Hepatocyte (in vitro differentiated cells): ENCODE results near the gene NLRC3. TPM values are rescaled to one million over a fixed set of nuclear protein-coding genes. Genes with fewer than 3 reads are reported as not detected.
A peak's percentile ranks its signal among the peaks of the same experiment; 100 is the strongest.

Experiments
- DNase-seq: peaks from one replicate; pipeline ENCODE4 v3.0.0-alpha.2; 2016; ENCODE audit warnings: low spot score
- H2AFZ ChIP-seq: fragments of 200-600 bp; sonication (generic); 2 replicates; pipeline ENCODE4 v1.6.0; 2016; ENCODE audit warnings: antibody characterized with exemption, mild to moderate bottlenecking
- H3K27ac ChIP-seq: fragments of 200-600 bp; sonication (generic); 2 replicates; pipeline ENCODE4 v1.5.1; 2016; ENCODE audit warnings: mild to moderate bottlenecking
- H3K27me3 ChIP-seq: fragments of 200-600 bp; sonication (generic); 2 replicates; pipeline ENCODE4 v1.6.1; 2016
- H3K36me3 ChIP-seq: fragments of 200-600 bp; sonication (generic); replicated peaks from 2 replicates; pipeline ENCODE4 v1.5.1; 2016; ENCODE audit warnings: low read depth; ENCODE audit not compliant: insufficient read depth
- H3K4me1 ChIP-seq: fragments of 200-600 bp; sonication (generic); 2 replicates; pipeline ENCODE4 v1.5.1; 2016; ENCODE audit warnings: mild to moderate bottlenecking, moderate library complexity; ENCODE audit not compliant: insufficient read depth
- H3K4me2 ChIP-seq: fragments of 200-600 bp; sonication (generic); 2 replicates; pipeline ENCODE4 v1.6.0; 2016
- H3K4me3 ChIP-seq: fragments of 200-600 bp; sonication (generic); 2 replicates; pipeline ENCODE4 v1.5.1; 2016; ENCODE audit warnings: mild to moderate bottlenecking
- H3K79me2 ChIP-seq: fragments of 200-600 bp; sonication (generic); 2 replicates; pipeline ENCODE4 v1.6.0; 2017; ENCODE audit warnings: mild to moderate bottlenecking
- H3K9me2 ChIP-seq: fragments of 200-600 bp; sonication (generic); replicated peaks from 2 replicates; pipeline ENCODE4 v1.6.0; 2017; ENCODE audit warnings: mild to moderate bottlenecking; ENCODE audit not compliant: insufficient read depth
- H3K9me3 ChIP-seq: fragments of 200-600 bp; sonication (generic); 2 replicates; pipeline ENCODE4 v1.5.1; 2016; ENCODE audit warnings: low read depth, mild to moderate bottlenecking
- H4K20me1 ChIP-seq: fragments of 200-600 bp; sonication (generic); 2 replicates; pipeline ENCODE4 v1.6.0; 2016; ENCODE audit warnings: mild to moderate bottlenecking; ENCODE audit not compliant: insufficient read depth, poor library complexity, severe bottlenecking
- EZH2 ChIP-seq: fragments of 200-600 bp; sonication (generic); IDR thresholded peaks from 2 replicates; pipeline ENCODE4 v1.6.1; 2016; ENCODE audit warnings: antibody characterized with exemption, mild to moderate bottlenecking, borderline replicate concordance
- EZH2phosphoT487 ChIP-seq: fragments of 200-600 bp; sonication (generic); IDR thresholded peaks from one replicate; pipeline ENCODE4 v1.6.1; 2018; ENCODE audit warnings: antibody characterized with exemption, mild to moderate bottlenecking, low read depth, moderate library complexity; ENCODE audit not compliant: unreplicated experiment, severe bottlenecking
- WGBS: methylation state at CpG from one replicate; pipeline ENCODE4 v1.1.6; 2016; ENCODE audit warnings: low lambda C conversion rate; ENCODE audit errors: missing lambda C conversion rate; 5-methylcytosine and 5-hydroxymethylcytosine counted together
- polyA plus RNA-seq: library from polyadenylated mRNA; unstranded; fragments of >200 nt; fragmentation: Nextera tagmentation; extraction: Ambion mirVana; gene quantifications from 2 replicates; pipeline ENCODE4 v1.2.1, GENCODE V29; 2016
- total RNA-seq: library from RNA; depleted of rRNA; stranded (reverse); fragments of >200 nt; gene quantifications from 2 replicates; pipeline ENCODE4 v1.2.3, GENCODE V29; 2014
- TF ChIP-seq, protein P1 (sequence below): fragments of 200-600 bp; sonication (generic); IDR thresholded peaks from 2 replicates; pipeline ENCODE4 v1.5.1; 2016; ENCODE audit warnings: antibody characterized with exemption, mild to moderate bottlenecking; ENCODE audit not compliant: poor library complexity

Gene NLRC3
- total and polyA plus RNA-seq, 2 experiments from 2014 or later, result 0.10 to 0.15 TPM

DNA sequence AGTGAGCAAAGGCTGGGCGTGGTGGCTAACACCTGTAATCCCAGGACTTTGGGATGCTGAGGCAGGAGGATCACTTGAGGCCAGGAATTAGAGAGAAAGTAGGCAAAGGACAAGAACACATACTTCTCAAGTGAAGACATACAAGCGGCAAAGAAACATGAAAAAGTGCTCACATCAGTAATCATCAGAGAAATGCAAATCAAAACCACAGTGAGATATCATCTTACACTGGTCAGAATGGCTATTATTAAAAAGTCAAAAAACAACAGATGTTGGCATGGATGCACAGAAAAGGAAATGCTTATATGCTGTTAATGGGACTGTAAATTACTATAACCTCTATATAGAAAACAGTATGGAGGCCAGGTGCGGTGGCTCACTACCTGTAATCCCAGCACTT is 46.4 kb upstream of the NLRC3 start:
- Histone ChIP-seq H3K27ac (no peak overlapping the region), H3K4me3 (no peak overlapping the region), H3K79me2 (peaks cover 68% of the 10 kb centered on the region), H3K4me1 (no peaks in the 10 kb centered on the region), H3K36me3 (no peaks in the 10 kb centered on the region), H3K9me3 (no peaks in the 10 kb centered on the region), H4K20me1 (peaks cover 2% of the 10 kb centered on the region), H2AFZ (no peak overlapping the region), H3K27me3 (no peaks in the 10 kb centered on the region), H3K9me2 (no peaks in the 10 kb centered on the region), H3K4me2 (no peak overlapping the region)
- 90% methylated on average over 3 of the region's 3 CpGs for WGBS
- no peak for DNase-seq
- TF ChIP-seq EZH2, result no peak
- TF ChIP-seq, protein P1, sequence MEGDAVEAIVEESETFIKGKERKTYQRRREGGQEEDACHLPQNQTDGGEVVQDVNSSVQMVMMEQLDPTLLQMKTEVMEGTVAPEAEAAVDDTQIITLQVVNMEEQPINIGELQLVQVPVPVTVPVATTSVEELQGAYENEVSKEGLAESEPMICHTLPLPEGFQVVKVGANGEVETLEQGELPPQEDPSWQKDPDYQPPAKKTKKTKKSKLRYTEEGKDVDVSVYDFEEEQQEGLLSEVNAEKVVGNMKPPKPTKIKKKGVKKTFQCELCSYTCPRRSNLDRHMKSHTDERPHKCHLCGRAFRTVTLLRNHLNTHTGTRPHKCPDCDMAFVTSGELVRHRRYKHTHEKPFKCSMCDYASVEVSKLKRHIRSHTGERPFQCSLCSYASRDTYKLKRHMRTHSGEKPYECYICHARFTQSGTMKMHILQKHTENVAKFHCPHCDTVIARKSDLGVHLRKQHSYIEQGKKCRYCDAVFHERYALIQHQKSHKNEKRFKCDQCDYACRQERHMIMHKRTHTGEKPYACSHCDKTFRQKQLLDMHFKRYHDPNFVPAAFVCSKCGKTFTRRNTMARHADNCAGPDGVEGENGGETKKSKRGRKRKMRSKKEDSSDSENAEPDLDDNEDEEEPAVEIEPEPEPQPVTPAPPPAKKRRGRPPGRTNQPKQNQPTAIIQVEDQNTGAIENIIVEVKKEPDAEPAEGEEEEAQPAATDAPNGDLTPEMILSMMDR, result no peak
- no peak for TF ChIP-seq EZH2phosphoT487

DNA sequence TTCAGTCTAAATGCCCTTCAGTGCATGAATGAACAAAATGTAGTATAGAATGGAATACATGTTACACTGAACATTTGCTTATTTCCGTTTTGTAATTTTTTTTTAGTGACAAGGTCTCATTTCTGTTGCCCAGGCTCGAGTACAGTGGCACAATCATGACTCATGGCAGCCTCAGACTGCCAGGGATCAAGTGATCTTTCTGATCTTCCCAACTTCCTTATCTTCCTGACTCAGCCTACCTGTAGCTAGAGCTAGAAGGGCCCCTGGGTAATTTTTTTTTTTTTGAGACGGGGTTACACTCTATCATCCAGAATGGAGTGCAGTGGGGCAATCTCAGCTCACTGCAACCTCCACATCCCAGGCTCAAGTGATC is 41.6 kb upstream of the NLRC3 start:
- no peaks in the 10 kb centered on the region for H3K36me3 ChIP-seq
- no peaks in the 10 kb centered on the region for H3K9me3 ChIP-seq
- peaks cover 2% of the 10 kb centered on the region for H4K20me1 ChIP-seq
- TF ChIP-seq EZH2phosphoT487, result no peak
- no peak for TF ChIP-seq EZH2
- TF ChIP-seq, protein P1, result no peak
- 88% methylated on average over 3 of the region's 3 CpGs for WGBS
- H3K4me2 ChIP-seq, result no peak overlapping the region
- H3K79me2 ChIP-seq, result peaks cover 85% of the 10 kb centered on the region
- H3K27me3 ChIP-seq, result no peaks in the 10 kb centered on the region
- no peak for DNase-seq
- H3K27ac ChIP-seq, result peak overlapping the region; percentile 34
- H3K9me2 ChIP-seq, result no peaks in the 10 kb centered on the region
- H2AFZ ChIP-seq, result no peak overlapping the region
- H3K4me3 ChIP-seq, result no peak overlapping the region
- no peaks in the 10 kb centered on the region for H3K4me1 ChIP-seq

DNA sequence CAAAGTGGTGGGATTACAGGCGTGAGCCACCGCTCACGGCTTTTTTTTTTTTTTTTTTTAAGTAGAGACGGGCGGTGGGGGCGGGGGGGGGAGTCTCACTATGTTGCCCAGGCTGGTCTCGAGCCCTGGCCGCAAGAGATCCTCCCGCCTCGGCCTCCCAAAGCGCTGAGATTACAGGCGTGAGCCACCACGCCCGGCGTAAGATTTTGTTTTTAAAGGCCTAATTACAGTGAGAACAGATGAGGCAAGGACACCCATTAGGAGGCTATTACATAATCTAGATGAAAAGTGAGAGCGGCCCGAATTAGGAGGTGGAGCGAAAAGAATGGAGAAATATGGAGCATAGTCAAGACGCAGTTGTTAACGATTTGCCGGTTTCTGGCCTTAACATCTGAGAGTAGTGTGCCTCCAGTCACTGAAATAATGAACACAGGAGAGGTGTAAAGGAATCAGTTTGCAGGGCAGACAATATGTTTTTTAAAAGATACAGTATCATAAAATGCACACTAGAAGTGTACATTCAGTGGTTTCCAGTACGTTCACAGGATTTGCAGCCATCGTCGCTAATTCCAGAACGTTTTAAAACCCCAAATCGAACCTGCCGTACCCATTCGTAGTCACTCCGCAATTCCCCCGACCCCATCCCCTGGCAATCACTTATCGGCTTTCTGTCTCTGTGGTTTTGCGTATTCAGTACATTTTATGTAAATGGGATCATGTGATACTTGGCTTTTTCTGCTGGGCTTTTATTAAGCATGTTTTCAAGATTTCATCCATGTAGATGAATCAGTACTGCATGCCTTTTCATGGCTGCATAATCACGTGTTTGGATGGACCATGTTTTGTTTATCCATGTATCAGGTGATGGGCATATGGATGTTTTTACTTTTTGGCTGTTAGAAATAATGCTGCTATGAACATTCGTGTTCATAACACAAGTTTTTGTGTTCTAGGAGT is 35.6 kb upstream of the NLRC3 start:
- H2AFZ ChIP-seq, result no peak overlapping the region
- peaks cover 67% of the 10 kb centered on the region for H3K79me2 ChIP-seq
- 87% methylated on average over 29 of the region's 34 CpGs for WGBS

More for the DNA sequence above, 35.6 kb upstream of the NLRC3 start:
- TF ChIP-seq EZH2phosphoT487 (no peak), EZH2 (no peak)
- TF ChIP-seq, protein P1, result no peak
- no peaks in the 10 kb centered on the region for H3K9me2 ChIP-seq
- peak overlapping the region; percentile 96 for H3K4me3 ChIP-seq
- no peak for DNase-seq
- H3K36me3 ChIP-seq, result no peaks in the 10 kb centered on the region
- no peaks in the 10 kb centered on the region for H3K9me3 ChIP-seq
- no peaks in the 10 kb centered on the region for H3K27me3 ChIP-seq
- peak overlapping the region; percentile 77 for H3K4me2 ChIP-seq
- H3K27ac ChIP-seq, result no peak overlapping the region
- peaks cover 18% of the 10 kb centered on the region for H3K4me1 ChIP-seq
- no peaks in the 10 kb centered on the region for H4K20me1 ChIP-seq
